Measurements from ENCODE around the gene SYNC. TPM values are rescaled to one million over a fixed set of nuclear protein-coding genes. Genes with fewer than 3 reads are reported as not detected.
A peak's percentile ranks its signal among the peaks of the same experiment; 100 is the strongest.

The SYNC gene
- total RNA-seq, 2 donors from 2014 or later, result not detected

DNA sequence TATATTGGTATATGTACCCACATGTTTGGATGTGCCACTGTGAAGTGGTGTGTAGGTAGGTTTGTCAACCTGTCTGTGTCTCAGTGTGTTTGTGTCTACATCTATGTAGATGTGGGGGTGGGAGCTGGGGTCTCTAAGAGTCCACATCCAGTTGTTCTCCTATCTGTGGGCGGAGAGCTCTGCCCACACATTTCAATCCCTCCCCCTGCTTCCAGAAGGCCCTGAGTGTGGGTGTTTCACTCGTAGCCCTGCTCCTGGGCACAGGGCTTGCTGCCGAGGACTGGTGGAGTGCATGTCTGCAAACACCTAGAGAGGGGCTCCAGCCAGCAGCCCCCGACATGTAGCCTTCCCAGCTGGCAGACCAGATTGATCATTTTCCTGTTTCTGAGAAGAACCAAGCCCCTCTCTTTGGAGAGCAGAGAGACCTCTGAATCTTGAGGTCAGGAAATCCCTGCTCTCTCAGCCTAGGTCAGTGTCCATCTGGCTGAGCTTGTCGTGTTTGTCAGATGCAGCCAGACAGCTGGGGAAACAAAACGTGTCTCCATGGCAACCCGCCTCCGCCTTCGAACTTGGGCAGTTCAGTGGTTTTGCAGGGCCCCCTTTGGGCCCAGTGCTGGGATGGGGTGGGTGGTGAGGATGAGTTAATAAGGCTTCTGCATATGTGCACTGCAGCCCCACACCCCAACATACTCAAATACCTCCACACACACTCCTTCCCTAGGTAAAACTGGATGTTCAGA is 31.2 kb upstream of the SYNC start:
- no peak overlapping the region for H3K4me3 Mint-ChIP-seq
- H3K9me3 Mint-ChIP-seq, result no peaks in the 10 kb centered on the region
- no peaks in the 10 kb centered on the region for H3K36me3 Mint-ChIP-seq (ENCODE audit: low read depth)
- H3K4me1 Mint-ChIP-seq, result peaks cover 5% of the 10 kb centered on the region
- H3K27ac Mint-ChIP-seq, result no peak overlapping the region
- peaks cover 5% of the 10 kb centered on the region for H3K27me3 Mint-ChIP-seq
- no peak for ATAC-seq (replicated peaks)

DNA sequence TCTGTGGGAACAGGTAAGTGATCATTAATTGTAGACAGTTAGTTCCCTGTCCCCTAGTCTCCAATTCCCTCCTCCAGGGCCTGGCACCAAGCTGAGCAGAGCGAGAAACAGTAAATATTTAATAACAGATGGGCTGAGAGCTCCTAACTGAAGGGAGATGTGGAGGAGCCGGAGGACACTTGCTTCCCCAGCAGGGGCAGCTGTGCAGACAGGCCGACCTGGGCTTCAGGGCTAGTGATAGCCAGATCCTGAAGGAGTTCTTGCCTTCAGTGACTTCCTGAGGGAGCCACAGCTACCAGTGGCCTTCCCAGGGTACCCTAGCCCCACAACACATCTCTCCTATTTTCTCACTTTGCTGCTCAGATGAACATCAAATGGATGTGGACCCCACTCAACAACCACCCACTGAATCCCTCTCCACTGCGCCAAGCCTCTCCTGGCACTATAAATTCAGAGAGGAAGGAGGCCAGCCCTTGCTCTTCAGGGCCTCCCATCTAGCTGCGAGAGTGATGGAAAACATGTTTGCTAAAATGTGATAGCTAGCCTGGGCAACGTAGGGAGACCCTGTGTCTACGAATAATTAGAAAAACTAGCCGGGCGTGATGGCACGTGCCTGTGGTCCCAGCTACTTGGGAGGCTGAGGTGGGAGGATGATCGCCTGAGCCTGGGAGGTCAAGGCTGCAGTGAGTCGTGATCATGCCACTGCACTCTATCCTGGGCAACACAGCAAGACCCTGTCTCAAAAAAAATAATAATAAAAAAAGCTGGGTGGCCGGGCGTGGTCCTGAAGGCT is 26.9 kb upstream of the SYNC start:
- no peaks in the 10 kb centered on the region for H3K27me3 Mint-ChIP-seq
- H3K4me1 Mint-ChIP-seq, result peaks cover 13% of the 10 kb centered on the region
- ATAC-seq (replicated peaks), result no peak
- no peak overlapping the region for H3K4me3 Mint-ChIP-seq
- no peaks in the 10 kb centered on the region for H3K9me3 Mint-ChIP-seq
- no peak overlapping the region for H3K27ac Mint-ChIP-seq
- H3K36me3 Mint-ChIP-seq (ENCODE audit: low read depth), result no peaks in the 10 kb centered on the region

- Mint-ChIP-seq H3K27ac (no peak overlapping the region), H3K36me3 (ENCODE audit: low read depth) (no peaks in the 10 kb centered on the region), H3K4me3 (no peak overlapping the region), H3K27me3 (no peaks in the 10 kb centered on the region), H3K4me1 (peaks cover 13% of the 10 kb centered on the region), H3K9me3 (no peaks in the 10 kb centered on the region)
- no peak for ATAC-seq (replicated peaks)
Observed at GRCh38 chr1:32728413-32729077, 26.0 kb upstream of the SYNC start.

- Mint-ChIP-seq H3K27ac (no peak overlapping the region), H3K9me3 (no peaks in the 10 kb centered on the region), H3K36me3 (ENCODE audit: low read depth) (no peaks in the 10 kb centered on the region), H3K4me1 (peaks cover 13% of the 10 kb centered on the region), H3K27me3 (no peaks in the 10 kb centered on the region), H3K4me3 (no peak overlapping the region)
- no peak for ATAC-seq (replicated peaks)
Observed at GRCh38 chr1:32727876-32728275, 25.3 kb upstream of the SYNC start.

GRCh38 chr1:32725615-32725982 is 23.0 kb upstream of the SYNC start:
- Mint-ChIP-seq H3K4me3 (no peak overlapping the region), H3K4me1 (peaks cover 8% of the 10 kb centered on the region), H3K27ac (peak overlapping the region; percentile 4), H3K9me3 (no peaks in the 10 kb centered on the region), H3K27me3 (peaks cover 5% of the 10 kb centered on the region), H3K36me3 (ENCODE audit: low read depth) (no peaks in the 10 kb centered on the region)
- ATAC-seq (replicated peaks), result no peak

DNA sequence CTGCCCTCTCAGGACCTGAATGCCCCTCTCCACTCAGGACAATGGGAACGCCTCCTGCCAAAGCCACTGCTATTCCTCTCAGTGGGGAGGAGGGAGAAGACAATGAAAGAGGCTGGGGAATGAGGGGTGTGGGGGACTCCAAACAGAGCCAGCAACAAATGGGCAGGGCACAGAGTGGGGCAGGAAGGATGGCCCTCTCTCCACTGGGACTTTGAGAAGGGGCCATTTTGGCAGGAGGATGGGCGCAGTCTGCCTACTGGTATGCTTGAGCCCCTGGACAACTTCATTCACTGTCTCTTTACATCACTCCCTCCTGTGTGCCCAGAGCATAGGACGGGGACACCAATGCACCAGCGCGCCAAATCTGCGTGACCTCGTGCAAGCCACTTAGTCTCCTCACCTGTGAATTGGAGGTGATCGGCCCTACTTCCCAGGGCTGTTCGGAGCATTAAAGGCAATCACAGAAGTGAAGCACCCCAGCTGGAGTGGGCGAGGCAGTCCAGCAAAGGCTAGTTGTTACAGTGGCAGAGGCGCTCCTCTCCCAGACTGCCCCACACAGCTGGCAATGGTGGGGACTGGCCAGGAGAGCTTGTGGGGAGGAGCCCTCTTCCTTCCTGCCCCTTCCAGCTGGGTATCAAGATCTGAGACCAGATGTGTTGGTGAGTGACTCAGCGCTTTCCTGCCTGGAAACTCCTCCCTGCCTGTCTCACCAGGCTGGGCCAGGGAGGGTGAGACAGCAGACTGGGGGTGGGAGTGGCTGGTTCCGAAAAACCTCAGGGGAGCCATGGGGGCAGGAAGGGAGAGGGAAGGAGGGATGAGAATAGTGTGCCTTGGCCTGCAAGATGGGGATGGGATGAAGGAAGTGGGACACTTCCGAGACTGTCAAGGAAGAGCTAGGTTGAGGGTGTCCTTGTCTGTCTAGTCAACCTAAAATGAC is 22.4 kb upstream of the SYNC start:
- no peaks in the 10 kb centered on the region for H3K36me3 Mint-ChIP-seq (ENCODE audit: low read depth)
- no peaks in the 10 kb centered on the region for H3K9me3 Mint-ChIP-seq
- H3K27me3 Mint-ChIP-seq, result peaks cover 5% of the 10 kb centered on the region
- H3K4me1 Mint-ChIP-seq, result peaks cover 8% of the 10 kb centered on the region
- peak overlapping the region; percentile 4 for H3K27ac Mint-ChIP-seq
- peak; percentile 76 for ATAC-seq (replicated peaks)
- H3K4me3 Mint-ChIP-seq, result no peak overlapping the region

DNA sequence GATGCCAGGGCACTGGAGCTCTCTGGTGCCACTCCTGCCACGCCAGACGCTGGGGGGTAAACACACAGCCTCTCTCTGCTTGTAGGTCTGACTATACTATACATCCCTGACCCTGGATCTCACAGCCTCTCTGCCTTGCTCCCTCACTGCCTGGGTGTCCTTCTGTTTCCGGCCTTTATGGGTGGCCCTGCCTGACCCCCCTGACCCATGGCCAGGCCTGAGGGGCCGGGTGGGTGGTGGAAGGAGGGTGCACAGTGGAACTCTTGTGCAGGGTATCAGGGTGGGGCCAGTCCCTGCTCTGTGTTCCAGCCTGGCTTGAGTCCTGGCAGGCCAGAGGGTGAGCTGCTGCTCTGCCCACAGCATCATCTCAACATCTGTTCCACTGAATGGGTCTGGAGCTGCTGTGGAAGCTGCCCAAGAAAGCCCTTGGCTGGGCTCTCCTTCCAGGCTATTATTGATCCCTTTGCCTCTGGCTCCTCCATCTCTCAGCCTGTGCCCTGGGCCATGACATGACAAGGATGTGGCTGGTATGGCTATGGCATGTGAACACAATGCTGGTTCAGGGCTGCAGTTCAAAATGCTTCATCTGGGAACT is 17.2 kb upstream of the SYNC start:
- Mint-ChIP-seq H3K27ac (no peak overlapping the region), H3K9me3 (no peaks in the 10 kb centered on the region), H3K4me3 (no peak overlapping the region), H3K36me3 (ENCODE audit: low read depth) (no peaks in the 10 kb centered on the region), H3K4me1 (peaks cover under 1% of the 10 kb centered on the region), H3K27me3 (peaks cover 5% of the 10 kb centered on the region)
- no peak for ATAC-seq (replicated peaks)

- Mint-ChIP-seq H3K36me3 (ENCODE audit: low read depth) (no peaks in the 10 kb centered on the region), H3K27ac (no peak overlapping the region), H3K4me3 (no peak overlapping the region), H3K4me1 (no peaks in the 10 kb centered on the region), H3K9me3 (no peaks in the 10 kb centered on the region), H3K27me3 (peaks cover 5% of the 10 kb centered on the region)
- no peak for ATAC-seq (replicated peaks)
Observed at GRCh38 chr1:32718527-32718926, 16.0 kb upstream of the SYNC start.

DNA sequence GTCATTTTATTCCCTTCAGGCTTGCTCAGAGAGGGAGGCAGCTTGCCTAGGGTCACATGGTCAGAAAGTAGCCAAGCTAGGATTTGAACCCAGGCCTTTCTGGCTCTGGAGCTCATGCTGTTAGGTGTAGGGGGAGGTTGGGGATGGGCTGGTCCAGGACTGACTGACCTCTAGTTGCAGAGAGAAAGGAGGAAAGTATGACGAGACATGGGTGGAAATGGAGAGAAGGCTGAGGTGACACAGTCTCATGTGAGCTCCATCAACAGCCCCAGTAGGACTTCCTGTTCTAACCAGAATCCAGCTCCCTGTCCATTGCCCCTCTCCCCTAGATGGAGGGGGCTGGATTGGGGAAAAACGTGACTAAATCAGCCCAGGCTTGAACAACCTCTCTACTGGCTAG is 15.5 kb upstream of the SYNC start:
- Mint-ChIP-seq H3K9me3 (no peaks in the 10 kb centered on the region), H3K4me3 (no peak overlapping the region), H3K4me1 (no peaks in the 10 kb centered on the region), H3K27me3 (peaks cover 5% of the 10 kb centered on the region), H3K27ac (no peak overlapping the region), H3K36me3 (ENCODE audit: low read depth) (no peaks in the 10 kb centered on the region)
- no peak for ATAC-seq (replicated peaks)

DNA sequence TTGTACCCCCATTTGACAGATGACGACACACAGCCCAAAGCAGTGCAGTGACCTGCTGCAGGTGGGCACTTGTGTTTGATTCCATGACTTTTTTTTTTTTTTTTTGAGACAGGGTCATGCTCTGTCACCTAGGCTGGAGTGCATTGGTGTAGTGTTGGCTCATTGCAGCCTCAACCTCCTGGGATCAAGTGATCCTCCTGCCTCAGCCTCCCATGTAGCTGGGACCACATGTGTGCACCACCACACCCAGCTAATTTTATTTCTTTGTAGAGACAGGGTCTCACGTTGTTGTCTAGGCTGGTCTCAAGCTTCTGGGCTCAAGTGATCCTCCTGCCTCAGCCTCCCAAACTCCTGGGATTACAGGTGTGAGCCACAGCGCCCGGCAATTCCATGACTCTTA is 14.9 kb upstream of the SYNC start:
- Mint-ChIP-seq H3K4me3 (no peak overlapping the region), H3K4me1 (no peaks in the 10 kb centered on the region), H3K27me3 (peaks cover 5% of the 10 kb centered on the region), H3K9me3 (no peaks in the 10 kb centered on the region), H3K27ac (no peak overlapping the region), H3K36me3 (ENCODE audit: low read depth) (no peaks in the 10 kb centered on the region)
- no peak for ATAC-seq (replicated peaks)

DNA sequence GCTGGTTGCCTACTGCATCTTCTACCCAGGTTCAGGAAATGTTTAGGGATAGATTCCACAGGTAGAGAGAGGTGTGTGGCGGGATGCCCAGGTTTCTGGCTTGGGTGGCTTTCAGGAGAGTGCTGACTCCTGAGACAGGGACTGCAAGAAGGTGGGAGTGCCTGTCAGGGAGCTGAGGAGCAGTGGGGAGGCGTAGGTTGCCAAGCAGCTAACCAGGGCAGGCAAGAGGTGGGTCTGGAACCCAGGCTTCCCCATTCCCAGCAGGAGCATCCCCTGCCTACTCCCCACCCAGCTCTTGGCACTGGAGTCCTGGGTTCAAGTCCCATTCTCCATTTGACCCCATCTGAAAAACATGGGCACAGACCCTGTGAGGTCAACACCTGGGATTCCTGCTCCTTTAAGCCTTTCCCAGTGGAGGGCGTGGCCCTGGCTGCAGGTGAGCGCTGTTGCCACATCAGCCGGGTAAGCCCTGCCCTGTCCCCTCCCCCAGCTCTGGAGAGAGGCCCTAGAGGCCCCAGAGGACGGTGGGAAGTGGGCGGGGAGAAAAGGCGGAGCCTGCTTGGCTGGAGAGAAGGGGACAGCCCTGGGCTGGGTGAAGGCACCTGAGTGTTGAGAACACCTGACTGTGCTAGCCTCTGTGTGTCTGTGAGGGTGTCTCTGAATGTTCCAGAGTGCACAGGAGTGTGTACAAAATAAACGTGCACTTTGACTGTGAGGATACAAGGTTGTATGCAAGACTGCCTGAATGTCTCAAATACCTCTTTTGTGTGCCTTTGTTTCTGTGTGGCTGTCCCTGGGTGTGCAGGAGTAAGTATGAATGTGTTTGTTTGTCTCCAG is 14.0 kb upstream of the SYNC start:
- Mint-ChIP-seq H3K9me3 (no peaks in the 10 kb centered on the region), H3K4me3 (no peak overlapping the region), H3K36me3 (ENCODE audit: low read depth) (no peaks in the 10 kb centered on the region), H3K27me3 (no peaks in the 10 kb centered on the region), H3K27ac (no peak overlapping the region), H3K4me1 (no peaks in the 10 kb centered on the region)
- ATAC-seq (replicated peaks), result peak; percentile 73

DNA sequence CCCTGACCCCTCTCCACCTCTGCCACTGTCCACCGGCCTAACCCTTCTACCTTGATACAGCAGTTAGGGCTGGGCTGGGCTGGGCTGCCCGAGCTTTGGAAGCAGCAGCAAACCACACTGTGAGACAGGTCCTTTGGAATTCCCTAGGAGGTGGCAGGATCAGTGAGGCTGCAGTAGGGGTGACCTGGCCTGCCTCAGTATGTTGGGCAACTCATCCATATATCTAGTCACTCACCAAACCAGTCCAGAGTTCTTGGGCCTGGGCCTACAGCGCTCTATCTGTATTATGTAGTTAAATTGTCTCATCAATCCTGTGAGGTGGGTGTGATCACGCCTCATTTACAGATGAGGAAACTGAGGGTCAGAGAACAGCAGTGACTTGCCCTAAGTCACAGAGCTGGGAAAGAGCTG is 13.3 kb upstream of the SYNC start:
- Mint-ChIP-seq H3K27ac (no peak overlapping the region), H3K4me1 (no peaks in the 10 kb centered on the region), H3K9me3 (no peaks in the 10 kb centered on the region), H3K36me3 (ENCODE audit: low read depth) (no peaks in the 10 kb centered on the region), H3K27me3 (no peaks in the 10 kb centered on the region), H3K4me3 (no peak overlapping the region)
- ATAC-seq (replicated peaks), result no peak

DNA sequence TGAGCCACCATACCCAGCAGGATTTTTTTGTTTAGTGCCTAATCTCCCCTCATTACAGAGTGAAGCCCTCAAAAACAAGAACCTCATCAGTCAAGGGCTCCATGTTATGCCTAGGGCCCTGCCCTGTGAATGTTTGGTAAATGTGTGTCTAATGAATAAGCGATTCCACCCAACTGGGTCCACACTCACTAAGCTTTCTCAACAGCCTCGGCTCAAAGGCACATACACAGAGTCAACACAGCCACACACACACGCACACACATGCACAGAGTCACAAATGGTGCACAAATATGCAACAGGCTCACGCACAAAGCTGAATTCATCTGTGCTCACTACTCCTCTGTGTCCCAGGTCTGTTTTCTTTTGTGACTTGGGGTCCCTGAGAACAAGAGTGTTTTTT is 11.7 kb upstream of the SYNC start:
- no peaks in the 10 kb centered on the region for H3K4me1 Mint-ChIP-seq
- H3K4me3 Mint-ChIP-seq, result no peak overlapping the region
- H3K27ac Mint-ChIP-seq, result no peak overlapping the region
- no peaks in the 10 kb centered on the region for H3K36me3 Mint-ChIP-seq (ENCODE audit: low read depth)
- no peaks in the 10 kb centered on the region for H3K9me3 Mint-ChIP-seq
- no peaks in the 10 kb centered on the region for H3K27me3 Mint-ChIP-seq
- no peak for ATAC-seq (replicated peaks)
